Activated T-cell treated with anti-CD3 and anti-CD28 coated beads for 24 hours (primary cell): ENCODE data around the gene RPS6KB1.
"Not testable (repeated sequence)": the region's sequence is repeated elsewhere in the genome, so short reads cannot be mapped to it uniquely, and the experiment has no call there.

Source experiments
- DNase-seq: peaks from one replicate; pipeline ENCODE4 v3.0.0-alpha.2; 2020; ENCODE audit warnings: low read depth

The RPS6KB1 gene

DNA sequence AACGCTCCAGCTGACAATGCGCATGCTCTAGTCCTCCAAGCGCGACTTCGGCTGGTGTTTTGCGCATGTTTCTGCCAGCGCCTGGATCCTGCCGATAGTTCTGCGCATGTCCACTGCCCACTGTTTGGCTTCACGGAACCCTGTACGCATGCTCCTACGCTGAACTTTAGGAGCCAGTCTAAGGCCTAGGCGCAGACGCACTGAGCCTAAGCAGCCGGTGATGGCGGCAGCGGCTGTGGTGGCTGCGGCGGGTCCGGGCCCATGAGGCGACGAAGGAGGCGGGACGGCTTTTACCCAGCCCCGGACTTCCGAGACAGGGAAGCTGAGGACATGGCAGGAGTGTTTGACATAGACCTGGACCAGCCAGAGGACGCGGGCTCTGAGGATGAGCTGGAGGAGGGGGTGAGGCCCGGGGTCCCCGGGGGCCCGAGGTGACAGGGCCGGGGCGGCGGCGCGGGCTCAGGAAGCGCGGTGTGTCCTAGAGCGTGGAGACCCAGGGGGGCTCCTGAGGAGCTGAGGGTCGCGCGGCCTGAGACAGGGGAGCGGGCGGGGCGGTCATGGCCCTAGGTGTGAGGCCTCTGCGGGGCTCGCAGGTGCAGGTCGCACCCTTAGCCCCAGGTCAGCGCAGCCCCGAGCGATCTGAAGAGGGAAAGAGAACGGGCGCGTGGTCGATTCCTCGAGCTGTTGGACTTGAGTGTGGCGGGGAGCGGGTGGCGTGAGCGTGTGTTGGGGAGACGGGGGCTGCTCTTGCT lies at the start of gene RPS6KB1, which contains the start of gene TUBD1:
TSS of gene RPS6KB1 (plus strand) at position 198 of the 752 bp plus-strand sequence. CDS start at position 262, 64 bp downstream.
TSS of gene TUBD1 (minus strand) at position 20 of the 752 bp plus-strand sequence. CDS start 1,941 bp downstream, outside the sequence.
- DNase-seq, result peak; percentile 98

DNA sequence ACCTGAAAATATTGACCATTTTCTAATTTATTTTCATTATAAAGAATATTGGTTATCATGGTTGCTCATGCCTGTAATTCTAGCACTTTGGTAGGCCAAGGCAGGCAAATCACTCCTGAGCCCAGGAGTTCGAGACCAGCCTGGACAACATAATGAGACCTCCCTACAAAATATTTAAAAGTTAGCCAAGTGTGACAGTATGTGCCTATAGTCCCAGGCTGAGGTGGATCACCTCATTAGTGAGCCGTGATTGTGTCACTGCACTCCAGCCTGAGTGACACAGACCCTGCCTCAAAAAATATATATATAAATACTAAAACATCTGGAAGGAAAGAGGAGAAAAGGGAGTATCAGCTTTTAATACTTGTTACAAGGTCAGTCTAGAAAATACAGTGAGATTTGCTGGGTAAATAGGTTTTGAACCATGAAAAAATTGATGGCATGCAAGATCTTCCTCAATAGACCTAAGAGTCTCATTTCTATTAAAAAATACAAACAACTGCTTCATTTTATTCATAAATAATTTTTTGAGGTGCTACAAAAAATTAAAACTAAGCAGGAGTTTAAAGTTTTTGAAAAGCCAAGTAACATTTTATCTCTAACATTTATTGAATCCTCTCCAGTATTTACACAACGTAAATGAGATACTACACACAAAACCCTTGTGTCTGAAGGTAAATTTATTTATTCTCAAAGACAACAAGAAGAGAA lies 47.9 kb upstream of the RPS6KB1 start:
- no peak for DNase-seq

DNA sequence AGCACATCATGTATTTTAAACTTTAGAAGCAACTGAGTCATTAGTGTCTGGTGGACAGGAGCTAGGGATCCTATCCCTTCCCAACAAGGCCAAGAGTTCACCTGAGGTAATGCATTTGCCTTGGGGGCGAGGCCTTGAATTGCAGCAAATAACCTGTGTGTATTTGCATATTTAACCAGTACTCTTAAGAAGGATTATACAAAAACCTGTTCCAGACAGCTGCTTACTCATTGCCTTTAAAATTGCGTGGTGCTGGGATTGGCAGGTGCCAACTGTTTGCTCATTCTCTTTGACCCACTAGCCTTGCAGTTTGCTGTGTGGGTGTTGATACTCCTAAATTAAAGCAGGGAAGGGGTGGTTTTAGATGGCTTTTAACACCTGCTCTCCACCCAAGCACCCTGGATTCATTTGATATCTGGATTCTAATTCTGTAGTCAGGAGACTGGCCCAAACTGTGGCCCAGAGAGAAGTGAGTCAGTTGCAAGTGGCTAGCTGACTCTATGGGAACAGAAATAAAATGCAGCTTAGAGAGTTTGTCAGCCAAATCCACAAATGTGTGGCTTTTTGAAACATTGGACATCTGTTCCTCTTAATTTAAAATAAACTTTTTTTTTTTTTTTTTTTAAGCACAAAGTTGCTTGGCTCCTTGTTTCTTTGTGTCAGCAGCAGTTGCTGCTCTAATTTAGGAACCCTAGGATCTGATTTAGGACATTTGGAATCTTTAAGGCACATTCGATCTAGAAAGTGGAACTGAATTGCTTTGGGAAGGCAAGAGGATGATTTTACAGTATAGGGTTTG lies 47.1 kb upstream of the RPS6KB1 start:
- DNase-seq, result no peak

DNA sequence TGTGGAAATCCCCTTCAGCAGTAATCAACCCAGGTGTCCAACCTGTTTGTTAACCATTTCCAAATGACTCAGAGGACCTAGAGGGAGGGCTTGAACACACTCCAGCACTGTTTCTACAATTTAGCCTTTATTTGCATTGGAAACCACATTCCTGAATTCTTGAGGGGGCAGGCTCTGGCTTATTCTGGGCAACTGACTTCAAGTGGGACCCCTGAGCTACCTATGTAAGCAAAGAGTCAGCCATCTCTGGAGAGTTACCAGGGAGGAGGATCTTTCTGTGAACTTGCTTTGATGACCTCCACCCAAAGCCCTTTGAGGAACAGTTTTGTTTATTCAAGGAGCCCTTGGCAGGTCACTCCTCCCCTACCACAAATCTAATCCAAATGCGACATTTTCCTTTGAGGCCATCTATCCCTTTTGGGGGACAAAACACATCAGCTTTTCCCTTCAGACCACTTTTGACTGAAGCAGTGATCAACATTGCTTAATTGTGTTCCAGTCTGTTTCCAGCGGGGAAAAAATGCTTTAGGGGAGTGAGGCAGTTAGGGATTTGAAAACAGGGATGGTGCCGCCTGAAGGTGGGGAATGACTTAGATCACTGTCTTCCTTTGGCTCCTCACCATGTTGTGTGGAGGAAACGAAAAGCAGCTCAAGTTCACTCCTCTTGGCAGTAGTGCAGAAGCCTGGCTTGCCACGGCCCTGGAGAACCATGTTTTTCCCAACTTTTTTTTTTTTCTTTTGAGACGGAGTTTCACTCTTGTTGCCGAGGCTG lies 46.3 kb upstream of the RPS6KB1 start:
- DNase-seq, result no peak

DNA sequence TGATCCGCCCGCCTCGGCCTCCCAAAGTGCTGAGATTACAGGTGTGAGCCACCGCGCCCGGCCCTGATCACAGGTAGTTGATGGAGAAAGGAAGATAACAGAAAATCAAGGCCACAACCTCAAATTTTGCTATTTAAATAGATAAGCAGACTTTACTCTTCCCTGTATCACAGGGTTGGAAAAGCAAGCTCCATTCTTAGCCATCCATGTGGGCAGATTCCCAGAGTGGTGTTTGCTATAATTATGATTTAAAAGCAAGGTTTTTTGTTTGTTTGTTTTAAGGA lies 44.6 kb upstream of the RPS6KB1 start:
- no peak for DNase-seq

DNA sequence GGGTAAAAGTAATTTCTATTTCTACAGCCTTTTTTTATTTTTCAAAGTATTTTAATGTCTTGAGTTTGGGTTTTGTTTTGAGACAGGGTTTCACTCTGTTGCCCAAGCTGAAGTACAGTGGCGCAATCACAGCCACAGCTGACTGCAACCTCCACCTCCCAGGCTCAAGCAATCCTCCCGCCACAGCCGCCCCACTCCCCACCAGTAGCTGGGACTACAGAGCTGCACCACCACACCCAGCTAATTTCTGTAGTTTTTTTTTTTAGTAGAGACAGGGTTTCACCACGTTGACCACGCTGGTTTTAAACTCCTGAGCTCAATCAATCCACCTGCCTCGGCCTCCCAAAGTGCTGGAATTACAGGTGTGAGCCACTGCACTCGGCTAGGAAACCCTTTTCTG lies 44.1 kb upstream of the RPS6KB1 start:
- DNase-seq, result no peak

DNA sequence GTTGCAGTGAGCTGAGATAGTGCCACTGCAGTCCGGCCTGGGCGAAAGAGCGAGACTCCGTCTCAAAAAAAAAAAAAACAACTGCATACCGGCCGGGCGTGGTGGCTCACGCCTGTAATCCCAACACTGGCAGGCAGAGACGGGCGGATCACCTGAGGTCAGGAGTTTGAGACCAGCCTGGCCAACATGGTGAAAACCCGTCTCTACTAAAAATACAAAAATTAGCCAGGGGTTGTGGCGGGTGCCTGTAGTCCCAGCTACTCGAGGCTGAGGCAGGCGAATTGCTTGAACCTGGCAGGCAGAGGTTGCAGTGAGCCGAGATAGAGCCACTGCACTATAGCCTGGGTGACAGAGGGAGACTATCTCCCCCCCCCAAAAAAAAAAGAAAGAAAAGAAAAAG lies 42.6 kb upstream of the RPS6KB1 start:
- not testable (repeated sequence) for DNase-seq

DNA sequence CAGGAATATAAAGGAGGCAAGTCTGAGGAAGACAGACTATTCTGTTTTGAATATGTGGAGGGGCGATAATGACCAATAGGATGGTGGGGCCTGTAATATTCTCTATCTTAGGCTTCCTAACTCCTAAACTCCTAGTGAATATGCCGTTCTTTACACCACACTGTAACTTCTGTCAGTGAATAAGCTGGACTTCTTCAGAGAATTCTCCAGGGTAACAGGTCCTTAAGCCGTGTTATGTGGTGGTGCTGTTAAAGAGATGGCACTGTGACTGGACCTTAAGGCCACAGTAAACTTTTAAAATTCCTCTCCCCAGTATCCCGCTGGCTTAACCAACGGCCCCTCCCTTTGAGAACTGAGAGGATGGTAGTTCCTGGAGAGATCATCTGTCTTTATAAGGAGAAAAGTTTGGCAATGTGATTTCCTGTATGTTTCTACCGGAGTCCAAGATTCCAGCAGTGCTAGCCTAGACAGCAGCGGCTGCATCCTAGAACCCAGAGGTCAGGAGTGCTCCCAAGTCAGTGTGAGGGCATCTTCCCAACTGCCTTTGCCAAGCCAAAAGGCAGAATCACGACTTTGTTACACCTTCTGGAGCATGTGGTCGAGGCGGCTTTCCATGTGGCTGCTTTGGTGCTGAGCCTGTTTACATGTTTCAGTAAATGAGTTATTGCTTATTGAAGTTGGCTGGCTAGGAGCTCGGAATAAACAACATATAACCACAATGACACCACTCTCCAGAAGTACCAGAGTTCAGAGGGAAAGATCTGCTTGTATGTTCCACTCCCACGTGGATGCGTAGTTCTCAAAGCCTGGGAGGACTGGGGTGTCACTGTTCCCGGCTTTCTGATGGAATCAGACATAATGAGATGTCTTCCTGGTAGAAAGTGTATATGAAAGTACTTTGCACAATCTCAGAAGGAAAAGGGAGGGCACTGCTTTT lies 41.2 kb upstream of the RPS6KB1 start:
- no peak for DNase-seq

DNA sequence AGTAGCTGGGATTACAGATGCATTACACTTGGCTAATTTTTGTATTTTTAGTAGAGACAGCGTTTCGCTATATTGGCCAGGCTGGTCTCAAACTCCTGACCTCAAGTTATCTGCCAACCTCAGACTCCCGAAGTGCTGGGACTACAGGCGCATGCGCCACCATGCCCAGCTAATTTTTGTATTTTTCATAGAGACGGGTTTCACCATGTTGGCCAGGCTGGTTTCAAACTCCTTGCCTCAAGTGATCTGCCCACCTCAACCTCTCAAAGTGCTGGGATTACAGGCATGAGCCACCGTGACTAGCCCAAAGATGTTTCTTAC lies 40.1 kb upstream of the RPS6KB1 start:
- not testable (repeated sequence) for DNase-seq

DNA sequence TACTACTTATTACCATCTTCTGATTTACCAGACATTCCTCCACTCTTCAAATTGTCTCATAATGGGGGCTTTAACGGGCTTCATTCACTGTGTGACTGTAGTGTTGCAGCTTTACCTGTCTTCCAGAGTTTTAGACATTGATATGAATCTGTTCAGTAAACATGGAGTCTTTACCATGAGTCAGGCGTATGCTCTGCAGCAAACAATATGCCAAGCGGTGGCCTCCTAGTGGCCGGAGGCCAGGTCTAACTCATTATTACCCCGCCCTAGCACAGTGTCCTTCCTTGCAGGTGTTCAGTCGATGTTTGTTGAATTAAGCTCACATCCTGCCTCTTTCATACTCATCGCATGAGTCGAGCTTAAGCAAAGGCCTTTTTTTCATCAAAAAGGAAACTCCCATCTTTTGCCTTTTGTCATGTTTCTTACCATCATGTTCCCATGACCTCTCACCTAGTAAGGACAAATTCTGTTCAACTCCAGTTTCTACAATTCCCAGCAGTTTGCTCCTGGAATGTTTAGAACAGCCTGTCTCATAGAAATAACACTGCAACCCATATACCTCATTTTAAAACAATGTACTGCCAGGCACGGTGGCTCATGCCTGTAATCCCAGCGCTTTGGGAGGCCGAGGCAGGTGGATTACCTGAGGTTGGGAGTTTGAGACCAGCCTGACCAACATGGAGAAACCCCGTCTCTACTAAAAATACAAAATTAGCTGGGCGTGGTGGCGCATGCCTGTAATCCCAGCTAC lies 39.6 kb upstream of the RPS6KB1 start:
- no peak for DNase-seq

DNA sequence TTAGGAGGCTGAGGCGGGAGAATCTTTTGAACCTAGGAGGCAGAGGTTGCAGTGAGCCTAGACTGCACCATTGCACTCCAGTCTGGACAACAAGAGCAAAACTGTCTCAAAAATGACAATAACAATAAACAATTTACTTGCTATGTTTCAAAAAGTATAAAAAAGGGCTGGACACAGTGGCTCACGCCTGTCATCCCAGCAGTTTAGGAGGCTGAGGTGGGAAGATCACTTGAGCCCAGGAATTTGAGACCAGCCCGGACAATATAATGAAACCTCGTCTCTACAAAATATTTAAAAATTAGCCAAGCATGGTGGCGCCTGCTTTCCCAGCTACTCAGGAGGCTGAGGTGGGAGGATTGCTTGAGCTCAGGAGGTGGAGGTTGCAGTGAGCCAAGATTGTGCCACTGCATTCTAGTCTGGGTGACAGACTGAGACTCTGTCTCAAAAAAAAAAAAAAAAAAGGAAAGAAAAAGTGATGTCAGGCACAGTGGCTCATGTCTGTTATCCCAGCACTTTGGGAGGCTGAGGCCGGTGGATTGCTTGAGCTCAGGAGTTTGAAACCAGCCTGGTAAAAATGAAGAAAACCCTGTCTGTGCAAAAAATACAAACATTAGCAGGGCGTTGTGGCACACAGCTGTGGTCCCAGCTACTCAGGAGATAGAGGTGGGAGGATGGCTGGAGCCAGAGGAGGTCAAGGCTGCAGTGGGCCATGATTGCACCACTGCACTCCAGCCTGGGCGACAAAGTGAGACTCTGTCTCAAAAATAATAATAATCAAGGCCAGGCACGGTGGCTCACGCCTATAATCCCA lies 38.8 kb upstream of the RPS6KB1 start:
- DNase-seq, result not testable (repeated sequence)

DNA sequence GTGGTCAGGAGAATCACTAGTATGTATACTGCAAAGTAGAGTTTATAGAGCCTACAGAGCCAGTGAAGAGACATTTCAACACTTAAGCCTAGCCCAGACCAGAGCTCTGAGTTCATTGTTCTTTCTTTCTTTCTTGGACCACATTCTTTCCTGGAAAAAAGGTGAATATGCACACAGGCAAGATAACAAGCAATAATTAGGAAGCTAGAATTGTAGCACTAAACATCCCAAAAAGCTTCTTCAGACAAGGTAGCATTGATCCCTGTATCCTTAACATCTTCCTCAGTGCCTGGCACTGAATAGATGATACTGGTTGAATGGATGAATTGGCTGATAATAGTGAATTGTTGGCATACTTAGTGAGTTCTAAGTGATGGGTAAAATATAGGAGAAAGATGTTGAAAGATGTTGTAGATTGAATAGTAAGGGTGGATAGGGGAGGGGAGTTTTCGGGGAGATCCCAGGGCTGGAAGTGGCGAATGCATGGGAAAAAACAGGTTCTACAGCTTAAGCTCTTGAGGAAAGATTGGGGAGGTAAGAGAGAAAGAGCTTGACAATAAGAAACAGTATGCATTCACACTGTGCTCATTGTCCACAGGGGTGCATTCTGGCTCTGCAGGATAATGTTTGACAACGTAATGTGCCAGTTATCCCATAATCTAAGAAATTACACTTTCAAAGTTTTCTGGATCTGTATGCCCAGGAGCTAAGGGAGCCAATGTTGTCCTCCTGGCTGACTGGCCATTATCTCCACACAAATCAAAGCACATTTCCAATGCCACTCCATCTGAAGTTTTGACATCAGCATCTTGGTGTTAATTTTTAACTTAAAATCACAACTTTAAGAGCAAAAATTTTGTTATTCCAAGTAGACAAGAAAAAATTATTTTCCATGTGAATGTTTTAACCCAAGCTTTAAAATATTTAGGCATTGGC lies 35.8 kb upstream of the RPS6KB1 start:
- DNase-seq, result no peak

DNA sequence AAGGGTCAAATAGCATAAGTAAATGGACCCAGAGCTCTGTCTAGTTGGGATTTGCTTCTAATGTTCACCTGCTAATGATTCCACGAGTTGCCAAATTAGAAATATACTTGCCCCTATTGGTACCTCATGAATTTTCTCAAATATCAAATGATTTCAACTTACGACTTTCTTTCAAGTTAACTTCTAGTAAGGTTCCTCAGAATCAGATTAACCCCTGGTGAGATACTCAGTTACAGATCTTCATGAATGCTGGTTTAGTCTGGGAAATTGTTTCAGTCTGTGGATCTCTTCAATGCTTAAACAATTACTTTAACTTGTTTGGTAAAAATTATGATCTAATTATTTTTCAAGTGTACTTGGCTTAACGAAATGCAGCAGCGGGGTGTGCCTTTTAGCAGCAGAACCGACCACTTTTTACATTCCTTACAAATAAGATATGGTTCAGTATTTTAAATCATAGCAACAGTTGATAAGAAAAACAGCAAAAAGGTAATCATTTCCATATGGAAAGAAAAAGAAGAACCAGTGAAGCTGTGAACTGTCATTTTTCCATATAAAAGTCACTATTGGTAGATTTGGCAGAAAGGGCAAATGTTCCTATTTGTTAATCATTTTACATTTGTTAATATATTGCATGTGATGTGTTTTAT lies 34.6 kb upstream of the RPS6KB1 start:
- DNase-seq, result no peak

DNA sequence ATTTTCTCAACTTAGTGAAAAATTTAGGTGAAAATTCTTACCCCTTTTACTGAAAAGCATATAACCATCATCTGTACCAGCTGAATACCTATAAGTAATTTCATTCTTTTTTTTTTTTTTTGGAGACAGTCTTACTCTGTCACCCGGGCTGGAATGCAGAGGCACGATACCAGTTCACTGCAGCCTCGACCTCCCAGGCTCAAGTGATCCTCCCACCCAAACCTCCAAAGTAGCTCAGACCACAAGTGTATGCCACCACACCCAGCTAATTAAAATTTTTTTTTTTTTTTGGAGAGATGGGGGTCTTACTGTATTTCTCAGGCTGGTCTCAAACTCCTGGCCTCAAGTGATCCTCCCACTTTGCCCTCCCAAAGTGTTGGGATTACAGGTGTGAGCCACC lies 34.0 kb upstream of the RPS6KB1 start:
- DNase-seq, result no peak

DNA sequence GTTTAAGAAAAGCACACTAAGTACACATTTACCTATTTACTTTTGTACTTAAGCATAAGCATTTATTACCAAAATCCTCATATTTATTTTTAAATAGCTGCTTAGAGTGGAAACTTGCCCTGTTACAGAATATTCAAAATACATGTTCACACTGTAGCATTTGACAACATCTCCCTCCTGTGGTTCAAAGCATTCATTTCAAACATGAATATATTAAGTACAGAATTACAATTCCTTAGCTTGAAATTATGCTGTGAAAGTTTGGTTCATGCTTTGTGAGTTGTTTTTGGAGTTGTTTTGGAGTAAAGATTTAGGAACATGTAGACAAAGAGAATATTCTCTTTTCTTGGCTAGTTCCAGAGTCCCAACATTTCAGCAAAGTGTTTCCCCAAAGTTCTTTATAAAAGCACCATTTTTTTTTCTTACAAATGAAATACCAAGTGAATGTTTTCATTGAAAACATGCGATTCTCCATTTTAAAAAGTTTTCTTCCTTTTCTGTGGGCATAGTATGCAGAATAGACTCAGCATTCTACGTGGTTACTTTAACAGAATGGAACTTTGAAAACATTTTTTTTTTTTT lies 33.4 kb upstream of the RPS6KB1 start:
- DNase-seq, result no peak

DNA sequence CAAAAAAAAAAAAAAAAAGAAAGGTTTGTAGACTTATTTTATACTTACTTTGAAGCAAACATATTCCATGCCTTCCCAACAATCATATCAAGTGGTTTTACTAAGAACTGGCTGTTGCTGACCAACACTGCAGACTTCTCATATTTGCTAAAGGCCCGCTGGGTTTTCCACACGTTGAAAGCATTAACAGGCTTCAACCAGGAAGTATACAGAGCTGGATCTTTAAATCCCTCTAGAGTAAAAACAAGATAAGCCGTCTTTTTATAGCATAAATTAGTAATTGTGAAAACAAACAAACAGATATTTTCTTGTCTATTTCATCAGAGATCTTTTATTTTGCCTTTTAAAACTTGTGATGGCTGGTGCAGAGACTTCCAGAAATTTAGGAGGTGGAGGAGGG lies 29.3 kb upstream of the RPS6KB1 start:
- DNase-seq, result no peak

DNA sequence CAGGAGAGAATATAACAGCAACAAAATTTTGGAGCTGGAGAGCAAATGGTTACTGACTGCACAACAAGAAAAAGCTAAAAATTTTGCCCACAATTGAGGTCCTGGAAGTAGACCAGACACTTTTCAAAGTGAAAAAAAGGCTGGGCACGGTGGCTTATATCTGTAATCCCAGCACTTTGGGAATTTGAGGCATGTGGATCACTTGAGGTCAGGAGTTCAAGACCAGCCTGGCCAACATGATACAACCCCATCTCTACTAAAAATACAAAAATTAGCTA lies 23.0 kb upstream of the RPS6KB1 start:
- DNase-seq, result no peak

DNA sequence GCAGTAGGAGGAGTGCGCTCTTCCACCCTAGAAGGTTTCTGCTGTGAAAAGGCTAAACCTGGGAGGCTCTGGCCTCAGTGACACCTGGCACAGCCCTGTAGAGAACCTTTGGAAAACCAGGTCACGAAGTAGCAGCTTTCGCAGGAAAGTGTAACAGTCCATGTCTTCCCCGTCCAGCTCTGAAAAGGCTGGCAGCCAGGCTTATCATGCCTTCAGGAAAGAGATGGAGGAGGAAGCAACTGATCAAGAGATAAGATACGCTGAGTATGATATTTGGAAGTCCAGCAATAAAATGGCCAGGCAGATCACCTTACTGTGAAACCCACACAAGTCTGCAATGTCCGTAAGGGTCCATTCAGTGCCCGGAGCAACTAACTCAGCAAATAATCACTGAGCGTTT lies 22.4 kb upstream of the RPS6KB1 start:
- no peak for DNase-seq
